Measurements from ENCODE around the gene STT3B.

Gene STT3B

DNA sequence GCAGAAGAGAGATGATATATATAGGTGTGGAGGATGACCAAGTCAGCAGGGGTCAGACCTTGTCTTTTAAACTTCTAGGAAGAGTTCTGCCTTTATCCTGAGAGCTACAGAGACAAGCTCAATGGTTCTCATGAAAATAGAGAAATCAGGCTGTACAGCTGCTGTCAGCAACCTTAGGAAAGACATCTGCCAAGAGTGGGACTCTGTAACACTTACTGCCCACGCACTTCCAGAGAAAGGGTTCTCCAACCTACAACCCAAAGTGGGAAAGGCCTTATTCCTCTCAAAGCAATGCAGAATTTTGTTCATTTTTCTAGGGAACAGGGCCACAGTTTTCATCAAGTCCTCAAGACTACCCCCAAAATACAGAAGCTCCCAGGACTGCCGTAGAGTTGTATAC, 138.7 kb downstream of the STT3B start:
- TF ChIP-seq EZH2 (IDR thresholded peaks at IDR 0.05) = no peak
- TF ChIP-seq FOXP2 (optimal IDR thresholded peaks at IDR 0.05; ENCODE audit: control extremely low read depth, extremely low read length, insufficient read depth) = no peak
- no peak for TF ChIP-seq POLR2AphosphoS5 (IDR thresholded peaks at IDR 0.05; ENCODE audit: borderline replicate concordance, low read depth, low read length)
- Histone ChIP-seq H3K4me3 (no peak overlapping the region), H3K9ac (ENCODE audit: insufficient read length) (no peak overlapping the region), H3K9me3 (ENCODE audit: low read depth, low read length) (no peaks in the 10 kb centered on the region), H3K36me3 (ENCODE audit: insufficient read depth, low read length) (no peaks in the 10 kb centered on the region), H3K27ac (no peak overlapping the region)
- no peak for DNase-seq (ENCODE audit: low read depth, low spot score)

DNA sequence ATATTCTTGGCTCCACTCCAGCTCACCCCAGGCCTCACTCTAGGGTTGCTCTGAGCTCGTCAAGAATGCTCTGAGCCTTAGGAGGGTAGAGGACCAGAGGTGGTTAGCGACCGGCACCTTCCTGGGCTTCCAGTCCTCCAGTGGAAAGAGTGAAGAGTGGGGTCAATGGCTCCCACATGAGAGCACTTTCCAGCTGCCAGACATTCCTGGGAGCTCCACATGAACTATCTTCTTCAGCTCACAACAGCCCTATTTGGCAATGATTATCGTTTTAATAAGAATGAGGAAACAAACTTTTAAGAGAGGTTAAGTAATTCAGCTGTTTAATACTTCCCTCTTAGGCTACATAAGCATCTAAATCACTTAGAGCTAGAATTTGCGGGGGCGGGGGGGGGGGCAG, 139.3 kb downstream of the STT3B start:
- no peaks in the 10 kb centered on the region for H3K36me3 ChIP-seq (ENCODE audit: insufficient read depth, low read length)
- TF ChIP-seq POLR2AphosphoS5 (IDR thresholded peaks at IDR 0.05; ENCODE audit: borderline replicate concordance, low read depth, low read length) = no peak
- DNase-seq (ENCODE audit: low read depth, low spot score) = no peak
- no peaks in the 10 kb centered on the region for H3K9me3 ChIP-seq (ENCODE audit: low read depth, low read length)
- no peak overlapping the region for H3K4me3 ChIP-seq
- no peak overlapping the region for H3K9ac ChIP-seq (ENCODE audit: insufficient read length)
- no peak overlapping the region for H3K27ac ChIP-seq

DNA sequence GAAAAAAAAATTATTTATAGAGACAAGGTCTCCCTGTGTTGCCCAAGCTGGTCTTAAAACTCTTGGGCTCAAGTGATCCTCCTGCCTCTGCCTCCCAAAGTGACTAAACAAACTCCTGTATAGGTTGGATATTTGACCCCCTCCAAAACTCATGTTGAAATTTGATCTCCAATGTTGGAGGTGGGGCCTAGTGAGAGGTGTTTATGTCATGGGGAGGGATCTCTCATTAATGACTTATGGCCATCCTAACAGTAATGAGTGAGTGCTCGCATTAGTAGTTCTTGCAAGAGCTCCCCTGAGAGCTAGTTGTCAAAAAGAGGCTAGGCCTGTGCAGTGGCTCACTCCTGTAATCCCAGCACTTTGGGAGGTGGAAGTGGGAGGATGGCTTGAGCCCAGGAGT, 141.2 kb downstream of the STT3B start:
- Histone ChIP-seq H3K36me3 (ENCODE audit: insufficient read depth, low read length) (no peaks in the 10 kb centered on the region), H3K4me3 (no peak overlapping the region), H3K9me3 (ENCODE audit: low read depth, low read length) (no peaks in the 10 kb centered on the region), H3K9ac (ENCODE audit: insufficient read length) (no peak overlapping the region), H3K27ac (no peak overlapping the region)
- DNase-seq (ENCODE audit: low read depth, low spot score) = no peak
- TF ChIP-seq FOXP2 (optimal IDR thresholded peaks at IDR 0.05; ENCODE audit: control extremely low read depth, extremely low read length, insufficient read depth) (no peak), EZH2 (IDR thresholded peaks at IDR 0.05) (no peak), POLR2AphosphoS5 (IDR thresholded peaks at IDR 0.05; ENCODE audit: borderline replicate concordance, low read depth, low read length) (no peak)

DNA sequence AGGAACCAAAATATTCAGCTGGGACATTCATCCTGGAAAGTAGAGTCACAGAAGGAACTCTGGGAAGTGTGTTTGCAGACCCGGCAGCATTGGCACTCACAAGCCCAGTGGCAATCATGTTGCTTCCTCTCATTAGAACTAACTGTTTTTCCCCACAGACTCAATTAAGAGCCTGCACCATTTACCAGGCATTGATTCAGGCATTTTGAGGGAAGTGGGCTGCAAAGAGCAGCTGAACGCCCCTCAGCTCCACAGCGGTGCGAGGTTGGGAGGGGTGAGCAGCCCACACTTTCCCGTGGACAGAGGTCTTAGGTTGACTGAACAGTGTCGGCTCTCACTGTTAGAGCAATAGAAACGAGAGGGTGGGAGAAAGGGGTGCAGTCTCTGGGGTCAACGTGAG, 143.8 kb downstream of the STT3B start:
- TF ChIP-seq EZH2 (IDR thresholded peaks at IDR 0.05) (no peak), POLR2AphosphoS5 (IDR thresholded peaks at IDR 0.05; ENCODE audit: borderline replicate concordance, low read depth, low read length) (no peak), FOXP2 (optimal IDR thresholded peaks at IDR 0.05; ENCODE audit: control extremely low read depth, extremely low read length, insufficient read depth) (no peak)
- no peak for DNase-seq (ENCODE audit: low read depth, low spot score)
- H3K4me3 ChIP-seq = no peak overlapping the region
- no peaks in the 10 kb centered on the region for H3K9me3 ChIP-seq (ENCODE audit: low read depth, low read length)
- no peak overlapping the region for H3K9ac ChIP-seq (ENCODE audit: insufficient read length)
- no peak overlapping the region for H3K27ac ChIP-seq
- H3K36me3 ChIP-seq (ENCODE audit: insufficient read depth, low read length) = no peaks in the 10 kb centered on the region

DNA sequence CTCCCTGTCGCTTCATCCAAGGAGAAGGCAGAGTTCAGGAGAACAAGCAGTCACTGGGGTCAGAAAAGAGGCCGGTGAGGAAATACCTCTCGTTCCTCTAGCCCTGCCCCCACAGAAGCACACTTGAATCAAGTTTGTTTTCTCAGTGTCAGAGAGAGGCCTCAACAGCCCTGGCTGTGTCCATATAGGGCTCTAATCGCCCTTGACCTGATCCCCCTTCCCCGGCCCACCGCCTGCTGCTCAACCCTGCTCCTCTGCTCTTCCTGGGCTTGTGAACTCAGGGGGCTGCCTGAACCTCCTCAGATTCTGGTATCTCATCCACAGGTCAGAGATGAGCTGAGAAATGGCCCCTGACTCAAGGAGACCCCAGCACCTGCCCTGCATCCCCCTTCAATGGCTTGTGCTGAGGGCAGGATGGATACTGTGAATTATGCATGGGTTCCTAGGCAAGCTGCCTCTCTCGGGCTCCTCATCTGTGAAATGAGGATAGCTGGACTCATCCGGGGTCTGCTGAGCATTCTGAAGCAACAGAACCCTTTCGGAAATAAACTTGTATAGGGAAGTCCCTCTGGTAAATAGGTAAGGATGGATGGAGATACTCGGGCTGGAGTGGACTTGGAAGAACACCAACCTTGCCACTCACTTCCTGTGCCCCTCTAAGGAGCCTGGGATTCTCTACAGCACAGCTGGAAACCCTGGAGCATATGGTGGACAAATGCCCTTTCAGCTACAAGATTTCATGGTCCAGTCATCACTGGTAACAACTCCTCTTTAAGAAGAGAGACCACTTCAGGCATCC, 147.5 kb downstream of the STT3B start:
- DNase-seq (ENCODE audit: low read depth, low spot score) = no peak
- TF ChIP-seq EZH2 (IDR thresholded peaks at IDR 0.05) = no peak
- no peak for TF ChIP-seq FOXP2 (optimal IDR thresholded peaks at IDR 0.05; ENCODE audit: control extremely low read depth, extremely low read length, insufficient read depth)
- TF ChIP-seq POLR2AphosphoS5 (IDR thresholded peaks at IDR 0.05; ENCODE audit: borderline replicate concordance, low read depth, low read length) = no peak
- no peak overlapping the region for H3K9ac ChIP-seq (ENCODE audit: insufficient read length)
- H3K36me3 ChIP-seq (ENCODE audit: insufficient read depth, low read length) = no peaks in the 10 kb centered on the region
- no peak overlapping the region for H3K4me3 ChIP-seq
- H3K9me3 ChIP-seq (ENCODE audit: low read depth, low read length) = no peaks in the 10 kb centered on the region
- H3K27ac ChIP-seq = no peak overlapping the region
